Adipocyte (in vitro differentiated cells): Measurements from ENCODE around the gene SCARB1.
A peak's percentile ranks its signal among the peaks of the same experiment; 100 is the strongest.

Source experiments
- DNase-seq: peaks from one replicate; pipeline ENCODE4 v3.0.0-alpha.2; 2015; ENCODE audit warnings: low read depth
- H3K27me3 ChIP-seq: replicated peaks from 2 replicates; pipeline ENCODE4 v1.7.0; 2013; ENCODE audit warnings: mild to moderate bottlenecking, low read length, moderate library complexity; ENCODE audit not compliant: control insufficient read depth, insufficient read depth
- H3K36me3 ChIP-seq: 2 replicates; pipeline ENCODE4 v1.7.0; 2013; ENCODE audit warnings: low read length, mild to moderate bottlenecking, moderate library complexity; ENCODE audit not compliant: control insufficient read depth, insufficient read depth, severe bottlenecking
- H3K4me1 ChIP-seq: 2 replicates; pipeline ENCODE4 v1.7.0; 2013; ENCODE audit warnings: mild to moderate bottlenecking, low read length, moderate library complexity; ENCODE audit not compliant: control insufficient read depth, insufficient read depth
- H3K4me3 ChIP-seq: 2 replicates; pipeline ENCODE4 v1.7.0; 2013; ENCODE audit warnings: mild to moderate bottlenecking, low read length, moderate library complexity
- H3K9ac ChIP-seq: 2 replicates; pipeline ENCODE4 v1.7.0; 2013; ENCODE audit warnings: mild to moderate bottlenecking, low read length, moderate library complexity
- H3K9me3 ChIP-seq: 2 replicates; pipeline ENCODE4 v1.7.0; 2013; ENCODE audit warnings: mild to moderate bottlenecking, low read length, moderate library complexity; ENCODE audit not compliant: control insufficient read depth

Gene SCARB1

GRCh38 chr12:124742678-124743077 is 121.0 kb downstream of the SCARB1 start:
- Histone ChIP-seq H3K9ac (no peak overlapping the region), H3K4me1 (peaks cover 21% of the 10 kb centered on the region), H3K4me3 (no peak overlapping the region), H3K27me3 (no peaks in the 10 kb centered on the region), H3K9me3 (peaks cover 7% of the 10 kb centered on the region), H3K36me3 (no peaks in the 10 kb centered on the region)
- no peak for DNase-seq

DNA sequence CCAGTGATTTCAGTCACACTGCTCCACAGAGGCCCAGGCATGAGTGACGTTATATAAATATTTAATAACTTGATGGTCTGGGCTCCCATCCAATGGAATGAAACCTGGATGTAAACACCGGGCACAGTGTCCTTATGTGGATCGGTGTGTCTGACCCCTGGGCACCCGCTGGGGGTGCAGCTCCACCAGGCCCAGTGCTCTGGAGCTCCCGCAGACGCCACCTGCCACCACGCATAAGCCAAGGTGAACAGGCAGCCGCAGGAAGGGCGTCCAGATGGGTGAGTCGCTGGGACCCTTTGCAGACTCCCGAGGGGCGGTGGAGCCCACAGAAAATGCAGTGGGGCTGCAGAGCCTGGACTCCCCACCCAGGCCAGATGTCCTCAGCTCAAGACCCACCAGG is 121.6 kb downstream of the SCARB1 start:
- Histone ChIP-seq H3K36me3 (no peaks in the 10 kb centered on the region), H3K9me3 (peaks cover 7% of the 10 kb centered on the region), H3K4me1 (peaks cover 15% of the 10 kb centered on the region), H3K4me3 (no peak overlapping the region), H3K27me3 (no peaks in the 10 kb centered on the region), H3K9ac (no peak overlapping the region)
- DNase-seq = no peak

- no peaks in the 10 kb centered on the region for H3K36me3 ChIP-seq
- no peak overlapping the region for H3K9ac ChIP-seq
- peaks cover 6% of the 10 kb centered on the region for H3K4me1 ChIP-seq
- no peak for DNase-seq
- H3K4me3 ChIP-seq = no peak overlapping the region
- no peaks in the 10 kb centered on the region for H3K27me3 ChIP-seq
- peaks cover 7% of the 10 kb centered on the region for H3K9me3 ChIP-seq
Measured at GRCh38 chr12:124741211-124741610, 122.5 kb downstream of the SCARB1 start.

DNA sequence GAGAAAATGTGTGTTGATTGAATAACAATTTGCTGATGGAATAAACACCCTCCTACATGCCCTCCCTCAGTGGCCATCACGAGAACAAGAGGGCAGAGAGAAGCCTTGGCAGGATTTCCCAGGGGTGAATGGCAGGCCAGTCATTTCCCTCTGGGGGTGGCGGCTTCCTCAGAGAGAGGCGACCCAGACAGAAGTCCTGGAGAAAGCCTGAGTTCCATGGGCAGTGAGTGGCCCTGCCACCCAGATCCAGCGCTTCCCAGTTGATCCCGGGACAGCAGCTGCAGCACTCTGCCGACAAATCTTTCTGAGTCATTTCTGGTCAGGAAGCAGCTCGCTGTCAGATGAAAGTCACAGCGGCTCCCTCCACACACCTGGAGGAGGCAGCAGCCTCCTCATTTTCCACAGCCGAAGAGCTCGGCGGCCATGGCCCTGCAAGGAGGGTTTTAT is 123.0 kb downstream of the SCARB1 start:
- no peak overlapping the region for H3K9ac ChIP-seq
- H3K27me3 ChIP-seq = no peaks in the 10 kb centered on the region
- H3K4me3 ChIP-seq = no peak overlapping the region
- H3K4me1 ChIP-seq = peaks cover 4% of the 10 kb centered on the region
- DNase-seq = peak; percentile 39
- H3K9me3 ChIP-seq = peaks cover 7% of the 10 kb centered on the region
- H3K36me3 ChIP-seq = no peaks in the 10 kb centered on the region

GRCh38 chr12:124739953-124740561 is 123.6 kb downstream of the SCARB1 start:
- Histone ChIP-seq H3K9me3 (peaks cover 7% of the 10 kb centered on the region), H3K9ac (no peak overlapping the region), H3K27me3 (no peaks in the 10 kb centered on the region), H3K36me3 (no peaks in the 10 kb centered on the region), H3K4me1 (no peaks in the 10 kb centered on the region), H3K4me3 (no peak overlapping the region)
- no peak for DNase-seq

GRCh38 chr12:124738636-124739467 is 124.8 kb downstream of the SCARB1 start:
- no peaks in the 10 kb centered on the region for H3K4me1 ChIP-seq
- peaks cover 7% of the 10 kb centered on the region for H3K9me3 ChIP-seq
- no peaks in the 10 kb centered on the region for H3K36me3 ChIP-seq
- no peak for DNase-seq
- no peak overlapping the region for H3K9ac ChIP-seq
- H3K4me3 ChIP-seq = no peak overlapping the region
- no peaks in the 10 kb centered on the region for H3K27me3 ChIP-seq

- Histone ChIP-seq H3K4me3 (no peak overlapping the region), H3K9ac (no peak overlapping the region), H3K9me3 (peaks cover 7% of the 10 kb centered on the region), H3K36me3 (no peaks in the 10 kb centered on the region), H3K4me1 (no peaks in the 10 kb centered on the region), H3K27me3 (no peaks in the 10 kb centered on the region)
- no peak for DNase-seq
Measured at GRCh38 chr12:124737772-124738635, 125.7 kb downstream of the SCARB1 start.

DNA sequence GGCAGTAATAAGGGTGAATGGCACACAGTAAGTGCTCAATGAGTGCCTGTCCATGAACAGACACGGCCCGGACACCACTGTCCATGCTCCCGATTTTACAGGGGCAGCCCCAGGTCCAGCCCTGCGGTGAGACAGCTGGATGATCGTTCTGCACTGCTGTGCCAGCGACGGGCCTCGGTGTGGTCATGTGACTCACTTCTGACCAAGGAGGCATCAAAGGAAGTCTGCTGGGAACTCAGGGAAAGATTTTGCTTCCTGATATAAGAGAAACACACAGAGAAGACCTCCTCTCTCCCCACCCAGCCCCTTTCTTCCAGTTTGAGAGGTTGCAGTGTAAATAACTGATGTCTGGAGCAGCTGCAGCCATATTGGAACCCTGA is 126.6 kb downstream of the SCARB1 start:
- Histone ChIP-seq H3K4me3 (no peak overlapping the region), H3K9ac (no peak overlapping the region), H3K9me3 (peaks cover 7% of the 10 kb centered on the region), H3K27me3 (no peaks in the 10 kb centered on the region), H3K36me3 (no peaks in the 10 kb centered on the region), H3K4me1 (no peaks in the 10 kb centered on the region)
- DNase-seq = no peak

- Histone ChIP-seq H3K4me1 (no peaks in the 10 kb centered on the region), H3K9me3 (peaks cover 11% of the 10 kb centered on the region), H3K9ac (no peak overlapping the region), H3K27me3 (no peaks in the 10 kb centered on the region), H3K4me3 (no peak overlapping the region), H3K36me3 (no peaks in the 10 kb centered on the region)
- no peak for DNase-seq
Measured at GRCh38 chr12:124736115-124737039, 127.3 kb downstream of the SCARB1 start.

- no peak for DNase-seq
Measured at GRCh38 chr12:124734224-124734788, 129.4 kb downstream of the SCARB1 start.

More at GRCh38 chr12:124734224-124734788, 129.4 kb downstream of the SCARB1 start:
- Histone ChIP-seq H3K4me1 (peaks cover 4% of the 10 kb centered on the region), H3K27me3 (no peaks in the 10 kb centered on the region), H3K4me3 (no peak overlapping the region), H3K9ac (no peak overlapping the region), H3K9me3 (peaks cover 5% of the 10 kb centered on the region), H3K36me3 (no peaks in the 10 kb centered on the region)
